Endothelial cell of hepatic sinusoid (primary cell): Measurements from ENCODE around the gene SPACA6.

ENCODE experiments used
- in situ Hi-C: cut with HindIII; loops from 2 replicates; pipeline ENCODE4 v1.10.0; 2017; ENCODE audit warnings: low sequenced_read_pairs

The SPACA6 gene

DNA sequence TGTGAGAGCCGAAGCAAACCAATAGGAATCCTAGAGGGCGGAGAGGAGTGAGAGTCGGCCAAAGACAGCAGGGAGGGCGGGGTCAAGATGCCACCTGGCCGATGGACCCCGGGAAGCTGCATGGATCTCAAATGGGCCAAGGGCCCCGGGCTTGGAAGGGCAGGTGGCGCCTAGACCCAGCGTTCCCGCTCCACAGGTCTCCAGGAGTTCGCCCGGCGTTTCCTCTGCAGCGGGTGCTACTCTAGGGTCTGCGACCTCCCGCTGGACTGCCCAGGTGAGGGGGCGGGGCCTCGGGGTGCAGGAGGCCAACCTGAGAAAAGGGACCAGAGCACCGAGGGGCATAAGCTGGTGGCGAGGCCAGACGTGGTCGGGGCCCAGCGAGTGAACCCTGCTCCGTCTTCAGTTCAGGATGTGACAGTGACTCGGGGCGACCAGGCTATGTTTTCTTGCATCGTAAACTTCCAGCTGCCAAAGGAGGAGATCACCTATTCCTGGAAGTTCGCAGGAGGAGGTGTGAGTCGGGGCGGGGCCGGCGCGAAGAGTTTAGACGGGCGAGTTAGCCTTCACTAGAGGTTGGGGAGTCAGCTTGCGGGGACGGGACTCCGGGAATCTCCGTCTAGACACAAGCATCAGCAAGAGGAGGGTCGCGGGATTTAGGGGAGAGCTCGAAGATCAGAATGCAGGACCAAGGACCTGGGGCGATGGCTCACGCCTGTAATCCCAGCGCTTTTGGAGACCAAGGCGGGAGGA, 9.9 kb downstream of the SPACA6 start:
- in situ Hi-C loops, result no loop called here

- in situ Hi-C loops, result no loop called here
Measured at GRCh38 chr19:51703575-51704515, 10.7 kb downstream of the SPACA6 start.

GRCh38 chr19:51704626-51705025, 11.5 kb downstream of the SPACA6 start:
- in situ Hi-C loops, result no loop called here

DNA sequence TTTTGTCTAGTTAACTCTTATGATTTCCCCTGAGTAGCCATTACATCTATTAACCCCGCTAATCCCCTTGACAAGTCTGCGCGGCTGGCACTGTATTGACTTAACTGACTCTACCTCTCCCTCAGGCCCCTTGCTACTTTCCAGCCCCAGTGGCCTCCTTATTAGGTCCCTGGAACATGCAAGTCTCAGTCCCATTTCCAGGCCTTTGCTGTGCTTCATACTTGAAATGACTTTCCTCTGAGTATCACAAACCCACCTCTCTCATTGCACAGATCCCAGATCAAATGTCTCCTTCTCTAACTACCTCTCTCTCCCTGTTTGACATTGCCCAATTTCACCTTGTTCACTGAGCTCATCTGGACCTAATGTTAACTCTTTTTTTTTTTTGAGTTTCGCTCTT, 13.2 kb downstream of the SPACA6 start:
- in situ Hi-C loops, result no loop called here

DNA sequence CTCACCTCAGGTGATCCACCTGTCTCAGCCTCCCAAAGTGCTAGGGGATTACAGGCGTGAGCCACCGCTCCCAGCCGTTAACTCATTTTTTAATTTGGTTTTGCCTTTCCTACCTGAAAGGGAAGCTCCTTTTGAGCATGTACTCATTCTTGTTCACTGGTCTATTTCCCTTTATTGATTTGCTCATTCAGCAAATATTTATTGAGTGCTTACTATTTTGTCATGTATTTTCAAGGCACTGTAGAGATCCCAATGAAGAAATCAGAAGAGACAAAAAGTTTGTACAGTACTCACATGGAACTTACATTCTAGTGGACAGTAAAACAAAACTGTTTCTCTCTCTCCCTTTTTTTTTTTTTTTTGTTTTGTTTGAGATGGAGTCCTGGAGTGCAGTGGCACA, 13.8 kb downstream of the SPACA6 start:
- in situ Hi-C loops, result no loop called here

- in situ Hi-C loops, result no loop called here
Measured at GRCh38 chr19:51708811-51709210, 15.7 kb downstream of the SPACA6 start.

- in situ Hi-C loops, result no loop called here
Measured at GRCh38 chr19:51709575-51709974, 16.4 kb downstream of the SPACA6 start.

GRCh38 chr19:51710163-51710562, 17.0 kb downstream of the SPACA6 start:
- in situ Hi-C loops, result no loop called here

GRCh38 chr19:51711702-51712101, 18.6 kb downstream of the SPACA6 start:
- in situ Hi-C loops, result no loop called here

GRCh38 chr19:51712461-51713081, 19.4 kb downstream of the SPACA6 start:
- in situ Hi-C loops, result no loop called here

DNA sequence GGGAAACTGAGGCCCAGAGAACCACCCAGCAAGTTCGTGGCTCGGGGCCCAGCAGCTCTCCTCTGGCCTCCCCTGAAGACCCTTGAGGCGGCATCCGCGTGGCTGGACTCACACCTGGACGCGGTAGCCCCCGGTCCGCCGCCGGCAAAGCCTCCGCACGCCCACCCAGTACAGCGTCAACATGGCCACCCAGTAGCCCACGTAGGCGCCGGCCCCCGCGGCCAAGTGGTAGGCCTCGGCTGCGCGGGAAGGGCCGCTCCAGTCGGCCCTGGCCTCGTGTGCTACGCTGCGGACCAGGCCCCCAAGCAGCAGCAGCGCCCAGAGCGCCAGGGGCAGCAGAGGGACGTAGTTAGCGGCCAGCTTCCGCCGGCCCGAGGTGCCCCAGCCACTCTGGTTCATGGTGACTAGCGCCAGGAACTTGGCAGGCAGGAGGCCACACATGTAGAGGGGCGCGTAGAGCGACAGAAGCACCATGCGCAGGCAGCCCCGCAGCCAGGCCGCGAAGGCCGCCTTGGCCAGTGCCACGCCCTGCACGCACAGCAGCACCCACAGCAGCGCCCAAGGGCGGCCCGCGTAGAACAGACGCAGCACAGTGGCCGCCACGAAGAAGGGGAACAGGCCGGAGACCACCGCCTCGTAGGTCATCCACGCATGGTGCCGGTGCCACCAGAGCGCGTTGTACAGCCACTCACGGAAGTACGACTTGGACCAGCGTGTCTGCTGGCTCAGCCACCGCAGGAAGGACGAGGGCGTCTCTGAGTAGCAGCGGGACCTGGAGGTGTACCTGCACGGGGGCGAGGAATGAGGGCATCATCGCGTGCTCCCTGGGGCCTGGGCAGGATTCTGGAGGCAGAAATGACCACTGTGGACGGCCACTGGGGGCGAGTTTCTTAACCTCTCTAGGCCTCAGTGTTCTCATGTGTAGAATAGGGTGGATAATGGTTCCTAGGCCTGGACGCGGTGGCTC, 20.5 kb downstream of the SPACA6 start:
- in situ Hi-C loops, result no loop called here

DNA sequence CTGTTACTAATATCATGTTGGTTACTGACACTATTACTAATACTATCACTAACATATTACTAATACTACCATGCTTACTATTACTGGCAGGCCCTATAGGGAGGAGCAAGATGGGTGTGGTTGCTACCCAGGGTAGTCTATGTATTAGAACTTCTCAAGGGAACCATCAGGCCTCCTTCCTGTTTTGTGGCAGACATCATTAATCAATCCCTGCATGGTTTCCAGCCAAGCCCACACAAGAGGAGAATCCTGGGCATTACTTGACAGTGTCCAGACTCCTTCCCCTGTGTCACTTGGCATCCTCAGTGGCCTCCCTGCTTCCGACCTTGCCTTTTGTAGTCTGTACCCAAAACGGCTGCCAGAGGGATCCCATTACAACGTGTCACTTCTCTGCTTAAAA, 21.7 kb downstream of the SPACA6 start:
- in situ Hi-C loops, result no loop called here

DNA sequence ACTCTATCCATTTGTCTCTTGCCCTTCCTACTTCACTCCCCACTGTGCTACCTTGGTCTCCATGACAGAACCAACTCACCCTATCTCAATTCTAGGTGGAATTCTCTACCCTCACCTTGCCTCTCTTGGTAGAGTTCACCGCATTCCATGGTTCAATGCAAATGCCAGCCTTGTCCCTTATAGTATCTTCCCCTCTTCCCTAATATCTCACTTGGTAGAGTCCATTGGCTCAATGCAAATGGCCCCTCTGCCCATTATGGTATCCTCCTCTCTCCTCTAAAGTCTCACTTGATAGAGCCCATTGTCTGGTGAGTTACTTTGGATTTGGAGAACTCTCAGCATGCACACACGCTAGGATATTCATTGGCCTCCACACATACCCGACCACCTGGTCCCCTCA, 22.7 kb downstream of the SPACA6 start:
- in situ Hi-C loops, result no loop called here

- in situ Hi-C loops, result no loop called here
Measured at GRCh38 chr19:51716925-51717324, 23.8 kb downstream of the SPACA6 start.

DNA sequence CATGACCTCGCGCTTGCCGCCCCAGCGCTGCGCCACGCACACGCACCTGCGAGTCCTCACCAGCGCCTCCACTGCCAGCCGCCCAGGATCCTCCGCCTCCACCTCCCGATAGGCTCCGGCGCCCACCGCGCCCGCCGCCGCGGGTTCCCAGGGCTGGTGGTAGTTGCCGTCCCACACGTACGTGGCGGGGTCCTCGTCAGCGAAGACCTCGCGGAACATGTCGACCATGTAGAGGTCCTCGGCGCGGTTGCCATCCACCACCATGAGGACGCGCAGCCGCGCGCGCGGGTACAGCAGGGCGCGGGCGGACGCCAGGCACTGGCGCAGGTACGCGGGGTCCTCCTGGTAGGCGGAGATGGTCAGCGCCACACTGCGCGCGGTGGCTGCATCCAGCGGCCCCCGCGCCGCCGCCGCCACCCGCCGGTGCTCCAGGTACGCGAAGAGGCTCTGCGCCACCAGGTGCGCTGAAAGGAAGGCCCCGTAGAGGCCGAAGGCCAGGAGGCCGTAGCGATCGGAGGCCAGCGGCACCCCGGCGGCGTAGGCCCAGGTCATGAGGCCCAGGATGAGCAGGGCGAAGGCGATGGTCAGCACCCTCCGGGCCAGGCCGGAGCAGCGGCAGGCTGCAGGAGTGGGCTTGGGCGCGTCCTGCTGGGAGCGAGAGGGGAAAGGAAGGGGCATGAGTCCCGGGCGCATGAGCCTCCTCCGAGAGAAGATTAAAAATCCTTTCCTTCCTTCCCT, 26.3 kb downstream of the SPACA6 start:
- in situ Hi-C loops, result no loop called here

DNA sequence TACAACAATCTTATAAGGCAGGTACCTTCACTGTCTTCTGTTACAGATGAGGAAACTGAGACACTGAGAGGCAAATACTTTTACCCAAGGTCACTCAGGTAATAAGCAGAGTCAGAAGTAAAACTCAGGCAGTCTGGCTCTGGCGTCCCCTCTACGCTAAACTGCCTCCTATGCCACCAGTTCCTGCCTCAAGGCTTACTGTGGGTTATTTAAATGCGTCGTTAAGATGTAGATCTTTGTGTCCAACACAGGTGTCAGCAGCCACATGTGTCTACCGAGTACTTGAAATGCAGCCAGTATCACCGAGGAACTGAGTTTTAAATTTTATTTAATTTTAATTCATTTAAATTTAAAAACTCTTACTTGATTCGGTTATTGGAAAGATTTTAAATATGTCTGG, 28.8 kb downstream of the SPACA6 start:
- in situ Hi-C loops, result no loop called here

DNA sequence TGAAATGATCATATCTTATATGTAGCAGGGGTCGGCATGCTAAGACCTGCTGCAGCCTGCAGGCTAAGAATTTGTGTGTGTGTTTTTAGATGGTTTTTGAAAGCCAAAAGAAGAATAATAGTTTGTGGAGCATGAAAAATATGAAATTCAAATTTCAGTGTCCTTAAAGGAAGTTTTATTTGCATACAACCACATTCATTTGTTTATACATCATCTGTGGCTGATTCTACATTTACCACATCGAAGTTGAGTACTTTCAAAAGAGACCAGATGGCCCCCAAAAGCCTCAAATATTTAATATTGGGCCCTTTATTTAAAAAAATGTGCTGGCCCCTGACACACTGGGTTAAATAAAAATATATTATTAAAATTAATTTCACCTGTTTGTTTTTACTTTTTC, 29.4 kb downstream of the SPACA6 start:
- in situ Hi-C loops, result no loop called here

DNA sequence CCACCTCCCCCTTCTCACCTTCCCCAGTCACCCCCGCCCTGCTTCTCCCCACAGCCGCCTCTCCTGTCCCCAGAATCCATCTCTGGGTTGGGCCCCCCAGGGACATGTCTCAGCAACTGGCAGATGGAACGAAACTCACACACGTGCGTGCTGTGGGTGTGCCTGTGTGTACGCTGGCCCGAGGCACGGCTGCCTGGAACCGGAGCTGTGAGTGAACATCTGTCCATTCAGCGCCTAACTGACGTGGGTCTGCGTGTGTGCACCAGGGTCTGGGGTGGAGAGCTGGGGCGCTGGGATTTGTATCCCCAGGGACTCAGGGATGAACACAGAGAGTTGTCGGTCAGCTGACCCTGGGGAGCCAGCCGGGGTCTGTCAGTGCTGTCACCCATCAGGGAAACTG, 31.4 kb downstream of the SPACA6 start:
- in situ Hi-C loops, result no loop called here

GRCh38 chr19:51726049-51726448, 32.9 kb downstream of the SPACA6 start:
- in situ Hi-C loops, result no loop called here

DNA sequence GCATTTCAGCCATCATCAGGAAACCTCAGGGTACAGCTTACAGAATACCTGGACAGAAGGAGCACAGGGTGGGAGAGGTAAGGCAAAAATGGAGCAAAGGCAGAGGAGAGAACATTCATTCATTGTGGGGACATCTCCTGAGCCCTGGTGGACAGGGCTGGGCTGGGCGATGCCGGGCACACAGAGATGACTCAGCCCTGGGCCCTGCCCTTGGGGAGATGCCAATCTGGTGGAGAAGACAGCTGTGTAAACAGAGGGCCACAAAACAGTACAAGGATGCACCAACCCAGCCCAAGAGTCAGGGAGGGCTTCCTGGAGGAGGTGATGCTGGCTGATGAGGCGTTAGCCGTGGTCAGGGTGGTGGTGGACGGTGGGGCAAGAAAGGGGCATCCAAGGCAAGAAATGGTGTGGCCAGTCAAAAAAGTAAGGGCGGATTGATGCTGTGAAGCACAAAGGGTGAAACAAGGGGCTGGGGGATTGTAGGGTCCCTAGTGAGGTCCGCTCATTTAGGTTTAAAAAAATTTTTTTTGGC, 34.3 kb downstream of the SPACA6 start:
- in situ Hi-C loops, result no loop called here
